ENCODE data around the gene SMOC1. TPM values are rescaled to one million over a fixed set of nuclear protein-coding genes. Genes with fewer than 3 reads are reported as not detected.

The SMOC1 gene
- total and polyA plus RNA-seq, 9 of the 15 experiments (the other 6 are each of a cell fraction or from before 2014, with no cell fraction given) = 0.04 TPM; not detected in 8

DNA sequence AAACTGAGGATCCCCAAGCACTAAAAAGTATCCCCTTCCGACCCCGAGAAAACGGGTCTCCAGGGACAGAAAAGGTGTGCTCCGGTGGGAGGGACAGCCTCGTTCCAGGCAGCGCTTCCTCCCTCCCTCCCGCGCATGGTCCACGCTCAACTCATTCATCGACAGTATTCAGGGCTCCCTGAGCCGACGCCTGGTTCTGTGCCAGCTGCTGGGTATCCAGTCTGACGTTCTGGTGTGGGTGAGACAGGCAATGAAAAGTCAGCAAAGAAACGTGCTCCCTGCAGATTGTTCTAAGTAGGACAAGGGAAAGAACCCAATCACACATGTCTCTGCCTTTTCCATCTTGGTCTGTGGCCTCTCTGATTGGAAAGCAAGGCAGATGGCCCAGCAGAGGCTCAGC is 19.6 kb upstream of the SMOC1 start:
- H3K9ac ChIP-seq (ENCODE audit: insufficient read depth in 1 of 2, low read depth in 2 of 2, low read length in 2 of 2) = no peak overlapping the region
- no peak overlapping the region for H3K4me2 ChIP-seq (ENCODE audit: insufficient read depth, low read length)
- CTCF ChIA-PET (ENCODE audit: low intra/inter-chr PET ratio) = no interaction called here
- in situ Hi-C loops (cut with MboI) = no loop called here
- WGBS (ENCODE audit: insufficient coverage, low coverage, missing lambda C conversion rate) = 2% methylated on average over 10 of the region's 14 CpGs
- no peaks in the 10 kb centered on the region for H3K4me1 ChIP-seq (replicated peaks in 1 of 2; ENCODE audit: control insufficient read depth in 2 of 2, insufficient read depth in 2 of 2, low read length in 2 of 2)
- H4K20me1 ChIP-seq (replicated peaks; ENCODE audit: control insufficient read depth, insufficient read depth, low read length) = no peaks in the 10 kb centered on the region
- H3K36me3 ChIP-seq (ENCODE audit: control insufficient read depth, insufficient read depth, low read length) = no peaks in the 10 kb centered on the region
- DNase-seq (ENCODE audit: extremely low read depth in 1 of 4, low spot score in 3 of 4) = no peak
- intact Hi-C loops (cut with micrococcal nuclease) = no loop called here
- H3K4me3 ChIP-seq = no peak overlapping the region
- ATAC-seq = no peak
- TF ChIP-seq NR1H2 (CRISPR knock-in tag; IDR thresholded peaks at IDR 0.05) = no peak
- TF ChIP-seq TOE1 (IDR thresholded peaks at IDR 0.05; ENCODE audit: borderline replicate concordance) = no peak
- no peak for TF ChIP-seq TOE1 (CRISPR knock-in tag; IDR thresholded peaks at IDR 0.05; ENCODE audit: borderline replicate concordance, low read depth)
- no peak for TF ChIP-seq HLTF (IDR thresholded peaks at IDR 0.05)
- TF ChIP-seq, protein P1, sequence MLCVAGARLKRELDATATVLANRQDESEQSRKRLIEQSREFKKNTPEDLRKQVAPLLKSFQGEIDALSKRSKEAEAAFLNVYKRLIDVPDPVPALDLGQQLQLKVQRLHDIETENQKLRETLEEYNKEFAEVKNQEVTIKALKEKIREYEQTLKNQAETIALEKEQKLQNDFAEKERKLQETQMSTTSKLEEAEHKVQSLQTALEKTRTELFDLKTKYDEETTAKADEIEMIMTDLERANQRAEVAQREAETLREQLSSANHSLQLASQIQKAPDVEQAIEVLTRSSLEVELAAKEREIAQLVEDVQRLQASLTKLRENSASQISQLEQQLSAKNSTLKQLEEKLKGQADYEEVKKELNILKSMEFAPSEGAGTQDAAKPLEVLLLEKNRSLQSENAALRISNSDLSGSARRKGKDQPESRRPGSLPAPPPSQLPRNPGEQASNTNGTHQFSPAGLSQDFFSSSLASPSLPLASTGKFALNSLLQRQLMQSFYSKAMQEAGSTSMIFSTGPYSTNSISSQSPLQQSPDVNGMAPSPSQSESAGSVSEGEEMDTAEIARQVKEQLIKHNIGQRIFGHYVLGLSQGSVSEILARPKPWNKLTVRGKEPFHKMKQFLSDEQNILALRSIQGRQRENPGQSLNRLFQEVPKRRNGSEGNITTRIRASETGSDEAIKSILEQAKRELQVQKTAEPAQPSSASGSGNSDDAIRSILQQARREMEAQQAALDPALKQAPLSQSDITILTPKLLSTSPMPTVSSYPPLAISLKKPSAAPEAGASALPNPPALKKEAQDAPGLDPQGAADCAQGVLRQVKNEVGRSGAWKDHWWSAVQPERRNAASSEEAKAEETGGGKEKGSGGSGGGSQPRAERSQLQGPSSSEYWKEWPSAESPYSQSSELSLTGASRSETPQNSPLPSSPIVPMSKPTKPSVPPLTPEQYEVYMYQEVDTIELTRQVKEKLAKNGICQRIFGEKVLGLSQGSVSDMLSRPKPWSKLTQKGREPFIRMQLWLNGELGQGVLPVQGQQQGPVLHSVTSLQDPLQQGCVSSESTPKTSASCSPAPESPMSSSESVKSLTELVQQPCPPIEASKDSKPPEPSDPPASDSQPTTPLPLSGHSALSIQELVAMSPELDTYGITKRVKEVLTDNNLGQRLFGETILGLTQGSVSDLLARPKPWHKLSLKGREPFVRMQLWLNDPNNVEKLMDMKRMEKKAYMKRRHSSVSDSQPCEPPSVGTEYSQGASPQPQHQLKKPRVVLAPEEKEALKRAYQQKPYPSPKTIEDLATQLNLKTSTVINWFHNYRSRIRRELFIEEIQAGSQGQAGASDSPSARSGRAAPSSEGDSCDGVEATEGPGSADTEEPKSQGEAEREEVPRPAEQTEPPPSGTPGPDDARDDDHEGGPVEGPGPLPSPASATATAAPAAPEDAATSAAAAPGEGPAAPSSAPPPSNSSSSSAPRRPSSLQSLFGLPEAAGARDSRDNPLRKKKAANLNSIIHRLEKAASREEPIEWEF (CRISPR knock-in tag; IDR thresholded peaks at IDR 0.05) = no peak
- no peak for TF ChIP-seq HDGF (IDR thresholded peaks at IDR 0.05)
- TF ChIP-seq ZNF436 (CRISPR knock-in tag; IDR thresholded peaks at IDR 0.05) = no peak
- no peak for TF ChIP-seq ZNF24 (IDR thresholded peaks at IDR 0.05)
- no peak for TF ChIP-seq ZNF717 (CRISPR knock-in tag; IDR thresholded peaks at IDR 0.05)
- TF ChIP-seq TBL1XR1 (IDR thresholded peaks at IDR 0.05; ENCODE audit: low read length in 2 of 2) = no peak
- no peak for TF ChIP-seq FOXK1 (CRISPR knock-in tag; IDR thresholded peaks at IDR 0.05; ENCODE audit: borderline replicate concordance)
- TF ChIP-seq, protein P2, sequence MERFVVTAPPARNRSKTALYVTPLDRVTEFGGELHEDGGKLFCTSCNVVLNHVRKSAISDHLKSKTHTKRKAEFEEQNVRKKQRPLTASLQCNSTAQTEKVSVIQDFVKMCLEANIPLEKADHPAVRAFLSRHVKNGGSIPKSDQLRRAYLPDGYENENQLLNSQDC (CRISPR knock-in tag; IDR thresholded peaks at IDR 0.05) = no peak
- TF ChIP-seq FOXJ2 (tag; IDR thresholded peaks at IDR 0.05) = no peak
- no TSS peak for BruUV-seq (replicated peaks)
- no peaks in the 10 kb centered on the region for H3K9me3 ChIP-seq (replicated peaks; ENCODE audit: control insufficient read depth, insufficient read depth, low read depth, low read length)
- no peaks in the 10 kb centered on the region for H3K9me1 ChIP-seq (ENCODE audit: control insufficient read depth, insufficient read depth, low read length)
- H3K79me2 ChIP-seq (ENCODE audit: control insufficient read depth, insufficient read depth, low read length) = no peaks in the 10 kb centered on the region
- H2AFZ ChIP-seq (ENCODE audit: low read depth, low read length) = no peak overlapping the region
- no peak overlapping the region for H3K27ac ChIP-seq (ENCODE audit: extremely low read depth, low read depth, low read length)
- POLR2A ChIA-PET = no interaction called here
- FAIRE-seq = no peak
- peaks cover 3 to 15% of the 10 kb centered on the region in 2 experiments; a peak in 4 of 5 replicates for H3K27me3 ChIP-seq (ENCODE audit: control insufficient read depth in 2 of 2, insufficient read depth in 2 of 2, low read length in 2 of 2)
